SK-N-SH (cell line): ENCODE data around the gene LRP4.

Experiments
- CTCF ChIP-seq: fragments of 200-600 bp; sonication (generic); IDR thresholded peaks from 2 replicates; pipeline ENCODE4 v1.6.1; 2017; ENCODE audit warnings: antibody characterized with exemption, mild to moderate bottlenecking, moderate library complexity
- FOXJ3 ChIP-seq: sonication (generic); formaldehyde crosslinking; IDR thresholded peaks from 2 replicates; pipeline ENCODE4 v1.5.1; 2020; ENCODE audit warnings: mild to moderate bottlenecking, missing genetic modification reagents
- JUND ChIP-seq: IDR thresholded peaks from 2 replicates; pipeline ENCODE4 v1.4.0; 2012
- MXI1 ChIP-seq: IDR thresholded peaks from 2 replicates; pipeline ENCODE4 v1.6.1; 2012; ENCODE audit warnings: mild to moderate bottlenecking, low read depth, low read length, improper control_type of control experiment
- POLR2AphosphoS5 ChIP-seq: IDR thresholded peaks from 2 replicates; pipeline ENCODE4 v1.6.1; 2012; ENCODE audit warnings: low read depth, low read length
- RAD21 ChIP-seq: IDR thresholded peaks from 2 replicates; pipeline ENCODE4 v1.6.1; 2012; ENCODE audit warnings: mild to moderate bottlenecking, low read length
- TF ChIP-seq, protein P1 (sequence below): IDR thresholded peaks from 2 replicates; pipeline ENCODE4 v1.6.1; 2012; ENCODE audit warnings: mild to moderate bottlenecking, low read depth, low read length, moderate library complexity
- TF ChIP-seq, protein P2 (sequence below): IDR thresholded peaks from 2 replicates; pipeline ENCODE4 v1.4.0; 2012; ENCODE audit warnings: low read depth, borderline replicate concordance

DNA sequence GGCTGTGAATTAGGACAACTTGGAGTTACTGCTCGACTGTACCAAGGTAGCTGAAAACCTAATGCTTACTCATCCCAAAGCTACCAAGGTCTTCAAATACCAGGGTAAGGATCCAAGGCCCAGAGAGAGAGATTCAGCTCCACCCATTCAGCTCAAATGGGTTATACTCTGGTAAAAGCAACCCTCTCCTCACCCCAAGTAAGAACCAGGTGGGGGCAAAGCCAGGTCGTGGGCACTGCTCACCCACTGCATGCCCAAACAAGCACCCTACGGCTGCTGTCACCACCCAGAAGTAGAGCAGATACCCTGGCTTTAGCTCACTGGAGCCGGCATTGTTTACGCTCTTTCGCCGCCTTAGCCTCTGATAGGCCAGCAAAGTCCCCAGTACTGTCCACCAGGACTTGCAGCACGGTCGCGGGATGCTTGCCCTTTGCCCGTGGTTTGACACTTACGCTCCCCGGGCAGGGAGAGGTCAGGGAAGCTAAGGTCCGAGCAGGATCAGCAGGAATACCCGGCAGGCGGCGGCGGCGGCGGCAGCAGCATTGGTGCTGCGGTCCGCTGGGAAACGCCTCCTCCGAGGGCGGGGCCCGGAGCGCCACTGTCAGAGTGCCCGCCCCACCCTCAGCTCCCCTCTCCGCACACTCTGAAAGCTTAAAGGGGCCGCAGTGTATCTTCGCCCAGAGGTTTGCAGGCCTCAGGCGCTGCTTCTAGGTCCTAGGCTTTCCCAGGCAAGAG lies 91.9 kb downstream of the LRP4 start:
- TF ChIP-seq CTCF (peak; percentile 17; the same call in 1 of the 2 replicates), JUND (no peak), MXI1 (peak; percentile 59), POLR2AphosphoS5 (no peak), FOXJ3 (CRISPR knock-in tag) (no peak), RAD21 (no peak)
- TF ChIP-seq, protein P1, sequence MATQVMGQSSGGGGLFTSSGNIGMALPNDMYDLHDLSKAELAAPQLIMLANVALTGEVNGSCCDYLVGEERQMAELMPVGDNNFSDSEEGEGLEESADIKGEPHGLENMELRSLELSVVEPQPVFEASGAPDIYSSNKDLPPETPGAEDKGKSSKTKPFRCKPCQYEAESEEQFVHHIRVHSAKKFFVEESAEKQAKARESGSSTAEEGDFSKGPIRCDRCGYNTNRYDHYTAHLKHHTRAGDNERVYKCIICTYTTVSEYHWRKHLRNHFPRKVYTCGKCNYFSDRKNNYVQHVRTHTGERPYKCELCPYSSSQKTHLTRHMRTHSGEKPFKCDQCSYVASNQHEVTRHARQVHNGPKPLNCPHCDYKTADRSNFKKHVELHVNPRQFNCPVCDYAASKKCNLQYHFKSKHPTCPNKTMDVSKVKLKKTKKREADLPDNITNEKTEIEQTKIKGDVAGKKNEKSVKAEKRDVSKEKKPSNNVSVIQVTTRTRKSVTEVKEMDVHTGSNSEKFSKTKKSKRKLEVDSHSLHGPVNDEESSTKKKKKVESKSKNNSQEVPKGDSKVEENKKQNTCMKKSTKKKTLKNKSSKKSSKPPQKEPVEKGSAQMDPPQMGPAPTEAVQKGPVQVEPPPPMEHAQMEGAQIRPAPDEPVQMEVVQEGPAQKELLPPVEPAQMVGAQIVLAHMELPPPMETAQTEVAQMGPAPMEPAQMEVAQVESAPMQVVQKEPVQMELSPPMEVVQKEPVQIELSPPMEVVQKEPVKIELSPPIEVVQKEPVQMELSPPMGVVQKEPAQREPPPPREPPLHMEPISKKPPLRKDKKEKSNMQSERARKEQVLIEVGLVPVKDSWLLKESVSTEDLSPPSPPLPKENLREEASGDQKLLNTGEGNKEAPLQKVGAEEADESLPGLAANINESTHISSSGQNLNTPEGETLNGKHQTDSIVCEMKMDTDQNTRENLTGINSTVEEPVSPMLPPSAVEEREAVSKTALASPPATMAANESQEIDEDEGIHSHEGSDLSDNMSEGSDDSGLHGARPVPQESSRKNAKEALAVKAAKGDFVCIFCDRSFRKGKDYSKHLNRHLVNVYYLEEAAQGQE: no peak
- TF ChIP-seq, protein P2, sequence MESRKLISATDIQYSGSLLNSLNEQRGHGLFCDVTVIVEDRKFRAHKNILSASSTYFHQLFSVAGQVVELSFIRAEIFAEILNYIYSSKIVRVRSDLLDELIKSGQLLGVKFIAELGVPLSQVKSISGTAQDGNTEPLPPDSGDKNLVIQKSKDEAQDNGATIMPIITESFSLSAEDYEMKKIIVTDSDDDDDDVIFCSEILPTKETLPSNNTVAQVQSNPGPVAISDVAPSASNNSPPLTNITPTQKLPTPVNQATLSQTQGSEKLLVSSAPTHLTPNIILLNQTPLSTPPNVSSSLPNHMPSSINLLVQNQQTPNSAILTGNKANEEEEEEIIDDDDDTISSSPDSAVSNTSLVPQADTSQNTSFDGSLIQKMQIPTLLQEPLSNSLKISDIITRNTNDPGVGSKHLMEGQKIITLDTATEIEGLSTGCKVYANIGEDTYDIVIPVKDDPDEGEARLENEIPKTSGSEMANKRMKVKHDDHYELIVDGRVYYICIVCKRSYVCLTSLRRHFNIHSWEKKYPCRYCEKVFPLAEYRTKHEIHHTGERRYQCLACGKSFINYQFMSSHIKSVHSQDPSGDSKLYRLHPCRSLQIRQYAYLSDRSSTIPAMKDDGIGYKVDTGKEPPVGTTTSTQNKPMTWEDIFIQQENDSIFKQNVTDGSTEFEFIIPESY: no peak
